Breast epithelium (tissue), 3 donors: ENCODE results near the gene TBC1D23.

Experiments
- CTCF ChIP-seq, 3 donors: fragments of 450-650 bp; IDR thresholded peaks; one replicate each; pipeline ENCODE4 v1.5.1; 2016 to 2017; ENCODE audit warnings: antibody characterized with exemption in 3 of 3, mild to moderate bottlenecking in 3 of 3, moderate library complexity in 3 of 3
- POLR2A ChIP-seq: fragments of 450-650 bp; IDR thresholded peaks from one replicate; pipeline ENCODE4 v1.6.1; 2016; ENCODE audit warnings: antibody characterized with exemption, mild to moderate bottlenecking, moderate library complexity
- POLR2AphosphoS5 ChIP-seq, 3 donors: sonication (generic); formaldehyde crosslinking; IDR thresholded peaks; one replicate each; pipeline ENCODE4 v1.6.1; 2017; ENCODE audit warnings: antibody characterized with exemption in 3 of 3

GRCh38 chr3:100252001-100252400 is 8.8 kb upstream of the TBC1D23 start:
- TF ChIP-seq CTCF (IDR thresholded peaks at IDR 0.05), result no peak
- TF ChIP-seq POLR2AphosphoS5 (IDR thresholded peaks at IDR 0.05), result no peak
- no peak for TF ChIP-seq POLR2A
